GM23338 (cell line): ENCODE data around the gene PPP1R9B. TPM values are rescaled to one million over a fixed set of nuclear protein-coding genes. Genes with fewer than 3 reads are reported as not detected.

ENCODE experiments used
- ATAC-seq: fragments of 200-7000 bp; cut with Tn5 transposase; 3 replicates; pipeline ENCODE4 v1.9.1; 2020
- DNase-seq: peaks from one replicate; pipeline ENCODE4 v3.0.0-alpha.2; 2015; ENCODE audit warnings: low spot score
- H2AFZ ChIP-seq: fragments of 200-600 bp; sonication (generic); 2 replicates; pipeline ENCODE4 v1.8.0; 2016; ENCODE audit warnings: antibody characterized with exemption, mild to moderate bottlenecking, moderate library complexity
- H3F3A ChIP-seq: fragments of 200-600 bp; sonication (generic); replicated peaks from 2 replicates; pipeline ENCODE4 v1.8.0; 2017; ENCODE audit warnings: antibody characterized with exemption, mixed run types, low read depth
- H3K27ac ChIP-seq: fragments of 200-600 bp; sonication (generic); 2 replicates; pipeline ENCODE4 v1.6.1; 2016; ENCODE audit warnings: low read depth
- H3K27me3 ChIP-seq: fragments of 200-600 bp; sonication (generic); 2 replicates; pipeline ENCODE4 v1.8.0; 2016; ENCODE audit warnings: mild to moderate bottlenecking, mixed run types, moderate library complexity; ENCODE audit not compliant: insufficient read depth
- H3K36me3 ChIP-seq: fragments of 200-600 bp; sonication (generic); 2 replicates; pipeline ENCODE4 v1.8.0; 2016; ENCODE audit warnings: mild to moderate bottlenecking; ENCODE audit not compliant: insufficient read depth
- H3K4me1 ChIP-seq: fragments of 200-600 bp; sonication (generic); 2 replicates; pipeline ENCODE4 v1.8.0; 2016; ENCODE audit warnings: mild to moderate bottlenecking, moderate library complexity; ENCODE audit not compliant: insufficient read depth
- H3K4me2 ChIP-seq: fragments of 200-600 bp; sonication (generic); 2 replicates; pipeline ENCODE4 v1.7.1; 2017; ENCODE audit warnings: mixed run types
- H3K4me3 ChIP-seq: fragments of 200-600 bp; sonication (generic); 2 replicates; pipeline ENCODE4 v1.6.1; 2016; ENCODE audit warnings: mixed run types
- H3K79me2 ChIP-seq: fragments of 200-600 bp; sonication (generic); replicated peaks from 2 replicates; pipeline ENCODE4 v1.8.0; 2017; ENCODE audit warnings: mild to moderate bottlenecking; ENCODE audit not compliant: insufficient read depth
- H3K9me2 ChIP-seq: fragments of 200-600 bp; sonication (generic); 2 replicates; pipeline ENCODE4 v1.8.0; 2017; ENCODE audit not compliant: insufficient read depth
- H4K20me1 ChIP-seq: fragments of 200-600 bp; sonication (generic); replicated peaks from 2 replicates; pipeline ENCODE4 v1.8.0; 2017; ENCODE audit warnings: mild to moderate bottlenecking; ENCODE audit not compliant: insufficient read depth
- H3K27ac Mint-ChIP-seq: 2 replicates; pipeline ENCODE4 v1.8.0; 2020; ENCODE audit warnings: inconsistent platforms, mild to moderate bottlenecking, moderate library complexity, mixed read lengths
- H3K27me3 Mint-ChIP-seq: 3 replicates; pipeline ENCODE4 v1.8.0; 2022; ENCODE audit warnings: low read depth, mild to moderate bottlenecking, moderate library complexity, mixed read lengths, inconsistent platforms; ENCODE audit not compliant: insufficient read depth, poor library complexity
- H3K36me3 Mint-ChIP-seq: 3 replicates; pipeline ENCODE4 v1.8.0; 2021; ENCODE audit warnings: low read depth, mild to moderate bottlenecking, inconsistent platforms, moderate library complexity, mixed read lengths
- H3K4me1 Mint-ChIP-seq: 3 replicates; pipeline ENCODE4 v1.8.0; 2020; ENCODE audit warnings: mild to moderate bottlenecking, inconsistent platforms, mixed read lengths
- H3K4me3 Mint-ChIP-seq: 3 replicates; pipeline ENCODE4 v1.8.0; 2021; ENCODE audit warnings: moderate library complexity, mild to moderate bottlenecking, inconsistent platforms, mixed read lengths
- H3K9me3 Mint-ChIP-seq: 3 replicates; pipeline ENCODE4 v1.8.0; 2020; ENCODE audit warnings: moderate library complexity, mild to moderate bottlenecking, inconsistent platforms, mixed read lengths
- CREB1 ChIP-seq: fragments of 250-450 bp; sonication (Bioruptor Pico); IDR thresholded peaks from 2 replicates; pipeline ENCODE4 v1.5.0; 2020; ENCODE audit warnings: low read depth, mild to moderate bottlenecking, moderate library complexity
- ETS1 ChIP-seq: IDR thresholded peaks from 2 replicates; pipeline ENCODE4 v1.6.1; 2016; ENCODE audit warnings: antibody characterized with exemption
- EZH2 ChIP-seq: fragments of 200-600 bp; sonication (generic); IDR thresholded peaks from one replicate; pipeline ENCODE4 v1.8.0; 2017; ENCODE audit warnings: antibody characterized with exemption, mild to moderate bottlenecking, low read depth; ENCODE audit not compliant: unreplicated experiment
- EZH2phosphoT487 ChIP-seq: fragments of 200-600 bp; sonication (generic); IDR thresholded peaks from one replicate; pipeline ENCODE4 v1.8.1; 2018; ENCODE audit warnings: antibody characterized with exemption; ENCODE audit not compliant: unreplicated experiment
- JUNB ChIP-seq: IDR thresholded peaks from one replicate; pipeline ENCODE4 v1.6.1; 2016; ENCODE audit warnings: antibody characterized with exemption; ENCODE audit not compliant: unreplicated experiment
- NANOG ChIP-seq: IDR thresholded peaks from 2 replicates; pipeline ENCODE4 v1.6.1; 2016; ENCODE audit warnings: antibody characterized with exemption, borderline replicate concordance
- POLR2AphosphoS5 ChIP-seq: IDR thresholded peaks from 2 replicates; pipeline ENCODE4 v1.6.1; 2016; ENCODE audit warnings: antibody characterized with exemption, low read depth
- REST ChIP-seq: IDR thresholded peaks from one replicate; pipeline ENCODE4 v1.6.1; 2018; ENCODE audit warnings: antibody characterized with exemption; ENCODE audit not compliant: unreplicated experiment
- STAT1 ChIP-seq: IDR thresholded peaks from one replicate; pipeline ENCODE4 v1.6.1; 2016; ENCODE audit warnings: antibody characterized with exemption; ENCODE audit not compliant: unreplicated experiment
- ZNF114 ChIP-seq: fragments of 250-450 bp; sonication (Bioruptor Pico); IDR thresholded peaks from 2 replicates; pipeline ENCODE4 v1.5.0; 2020; ENCODE audit warnings: mild to moderate bottlenecking, moderate library complexity
- ZNF331 ChIP-seq: fragments of 250-450 bp; sonication (Bioruptor Pico); IDR thresholded peaks from 2 replicates; pipeline ENCODE4 v1.5.0; 2020; ENCODE audit warnings: low read depth, mild to moderate bottlenecking, moderate library complexity
- polyA plus RNA-seq: library from polyadenylated mRNA; unstranded; fragments of >200 nt; fragmentation: Nextera tagmentation; extraction: Ambion mirVana; gene quantifications from 2 replicates; pipeline ENCODE4 v1.2.1, GENCODE V29; 2016
- total RNA-seq: library from RNA; depleted of rRNA; stranded (reverse); fragments of >200 nt; shearing (Covaris generic); gene quantifications from 2 replicates; pipeline ENCODE4 v1.2.3, GENCODE V29; 2014
- TF ChIP-seq, protein P1 (sequence below), 2 experiments: fragments of 200-600 bp in 1 of 2; sonication (generic) in 1 of 2; conservative IDR thresholded peaks; 2 replicates each; pipeline versions ENCODE4 v1.5.1 to v1.6.1; 2016 to 2017; ENCODE audit warnings: antibody characterized with exemption in 2 of 2, low read depth in 2 of 2, mild to moderate bottlenecking in 2 of 2, moderate library complexity in 1 of 2

The PPP1R9B gene
- total and polyA plus RNA-seq, 2 experiments from 2014 or later: 2.1 to 10.5 TPM

DNA sequence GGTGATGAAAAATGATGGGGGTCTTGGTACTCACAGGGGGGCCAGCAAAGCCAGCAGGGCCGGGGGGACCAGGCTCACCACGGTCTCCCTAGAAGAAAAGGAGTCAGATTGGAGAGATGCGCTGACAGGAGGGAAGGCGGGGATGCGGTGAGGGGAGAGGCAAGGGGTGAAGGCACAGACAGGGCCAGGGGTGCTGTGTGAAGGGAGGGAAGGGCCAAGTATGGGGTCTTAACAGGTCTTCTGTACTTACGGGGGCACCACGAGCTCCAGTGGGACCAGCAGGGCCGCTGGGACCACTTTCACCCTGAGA, 39.8 kb upstream of the PPP1R9B start:
- H2AFZ ChIP-seq: no peak overlapping the region
- DNase-seq (no peak), ATAC-seq (no peak)
- H3K4me1 ChIP-seq: no peaks in the 10 kb centered on the region
- H3K27me3 ChIP-seq: no peaks in the 10 kb centered on the region
- H3K9me3 Mint-ChIP-seq: no peaks in the 10 kb centered on the region
- no peak overlapping the region for H3K4me3 ChIP-seq
- no peak overlapping the region for H3K27ac Mint-ChIP-seq
- no peaks in the 10 kb centered on the region for H3K36me3 ChIP-seq
- no peaks in the 10 kb centered on the region for H3K9me2 ChIP-seq
- peaks cover 24% of the 10 kb centered on the region for H3K36me3 Mint-ChIP-seq
- H4K20me1 ChIP-seq: no peaks in the 10 kb centered on the region
- H3K27ac ChIP-seq: no peak overlapping the region
- H3K27me3 Mint-ChIP-seq: peaks cover 8% of the 10 kb centered on the region
- TF ChIP-seq, protein P1, sequence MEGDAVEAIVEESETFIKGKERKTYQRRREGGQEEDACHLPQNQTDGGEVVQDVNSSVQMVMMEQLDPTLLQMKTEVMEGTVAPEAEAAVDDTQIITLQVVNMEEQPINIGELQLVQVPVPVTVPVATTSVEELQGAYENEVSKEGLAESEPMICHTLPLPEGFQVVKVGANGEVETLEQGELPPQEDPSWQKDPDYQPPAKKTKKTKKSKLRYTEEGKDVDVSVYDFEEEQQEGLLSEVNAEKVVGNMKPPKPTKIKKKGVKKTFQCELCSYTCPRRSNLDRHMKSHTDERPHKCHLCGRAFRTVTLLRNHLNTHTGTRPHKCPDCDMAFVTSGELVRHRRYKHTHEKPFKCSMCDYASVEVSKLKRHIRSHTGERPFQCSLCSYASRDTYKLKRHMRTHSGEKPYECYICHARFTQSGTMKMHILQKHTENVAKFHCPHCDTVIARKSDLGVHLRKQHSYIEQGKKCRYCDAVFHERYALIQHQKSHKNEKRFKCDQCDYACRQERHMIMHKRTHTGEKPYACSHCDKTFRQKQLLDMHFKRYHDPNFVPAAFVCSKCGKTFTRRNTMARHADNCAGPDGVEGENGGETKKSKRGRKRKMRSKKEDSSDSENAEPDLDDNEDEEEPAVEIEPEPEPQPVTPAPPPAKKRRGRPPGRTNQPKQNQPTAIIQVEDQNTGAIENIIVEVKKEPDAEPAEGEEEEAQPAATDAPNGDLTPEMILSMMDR (conservative IDR thresholded peaks at IDR 0.05; ENCODE audit: low read depth in 2 of 2): no peak
- 0 out of 3 replicates have a peak, but pooled peaks cover 2% of the 10 kb centered on the region for H3K4me1 Mint-ChIP-seq
- no peak overlapping the region for H3K4me3 Mint-ChIP-seq
- H3K79me2 ChIP-seq: no peaks in the 10 kb centered on the region
- H3F3A ChIP-seq: no peaks in the 10 kb centered on the region
- H3K4me2 ChIP-seq: no peak overlapping the region

DNA sequence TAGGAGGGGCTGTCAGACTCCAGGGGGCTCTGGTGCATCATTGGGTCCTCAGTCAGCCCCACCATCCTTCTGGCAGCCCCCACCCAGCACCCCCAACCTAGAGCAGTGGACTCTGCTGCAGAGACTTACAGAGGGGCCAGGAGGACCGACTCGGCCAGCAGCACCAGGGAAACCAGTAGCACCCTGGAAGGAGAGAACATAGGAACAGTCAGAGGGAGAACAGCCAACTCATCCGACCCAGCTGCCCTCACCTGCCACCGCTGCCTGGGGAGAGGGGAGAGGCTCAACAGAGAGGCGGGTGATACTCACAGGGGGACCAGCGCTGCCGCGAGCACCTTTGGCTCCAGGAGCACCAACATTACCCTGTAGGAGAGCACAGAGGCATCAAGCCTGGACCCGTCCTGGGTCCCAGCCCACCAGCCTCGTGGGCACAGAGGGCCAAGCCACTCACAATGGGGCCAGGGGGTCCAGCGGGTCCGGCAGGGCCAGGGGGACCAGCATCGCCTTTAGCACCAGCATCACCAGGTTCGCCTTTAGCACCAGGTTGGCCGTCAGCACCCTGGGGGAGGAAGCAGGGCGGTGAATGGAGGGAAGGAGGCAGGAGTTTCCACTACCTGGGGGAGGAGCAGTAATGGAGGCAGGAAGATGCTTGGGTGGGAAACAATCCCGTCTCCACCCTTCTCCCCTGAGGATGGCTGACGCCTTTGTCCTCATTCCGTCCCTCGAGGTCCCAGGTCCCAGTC, 39.2 kb upstream of the PPP1R9B start:
- H3K4me3 ChIP-seq: no peak overlapping the region
- no peaks in the 10 kb centered on the region for H3K36me3 ChIP-seq
- Mint-ChIP-seq H3K27me3 (peaks cover 8% of the 10 kb centered on the region), H3K4me3 (no peak overlapping the region), H3K36me3 (peaks cover 26% of the 10 kb centered on the region), H3K4me1 (peaks cover 6% of the 10 kb centered on the region; the same call in 2 of the 3 replicates), H3K27ac (no peak overlapping the region), H3K9me3 (no peaks in the 10 kb centered on the region)
- no peaks in the 10 kb centered on the region for H3K27me3 ChIP-seq
- no peaks in the 10 kb centered on the region for H3K79me2 ChIP-seq
- H3F3A ChIP-seq: no peaks in the 10 kb centered on the region
- DNase-seq (no peak), ATAC-seq (no peak)
- H3K9me2 ChIP-seq: no peaks in the 10 kb centered on the region
- peaks cover 3% of the 10 kb centered on the region for H3K4me1 ChIP-seq
- H3K4me2 ChIP-seq: no peak overlapping the region
- H4K20me1 ChIP-seq: no peaks in the 10 kb centered on the region
- H2AFZ ChIP-seq: no peak overlapping the region
- no peak overlapping the region for H3K27ac ChIP-seq
- TF ChIP-seq EZH2phosphoT487: no peak
- TF ChIP-seq ETS1: no peak
- TF ChIP-seq CREB1 (CRISPR knock-in tag): no peak
- TF ChIP-seq, protein P1 (conservative IDR thresholded peaks at IDR 0.05; ENCODE audit: low read depth in 2 of 2): no peak
- no peak for TF ChIP-seq STAT1
- TF ChIP-seq NANOG: no peak
- TF ChIP-seq REST: no peak
- no peak for TF ChIP-seq JUNB
- no peak for TF ChIP-seq ZNF114 (CRISPR knock-in tag)
- no peak for TF ChIP-seq POLR2AphosphoS5
- TF ChIP-seq ZNF331 (CRISPR knock-in tag): no peak
- TF ChIP-seq EZH2: no peak
